Embryonic facial prominence (tissue), 1 donor: ENCODE results near the gene RNU1-3.
"Not testable (repeated sequence)": the region's sequence is repeated elsewhere in the genome, so short reads cannot be mapped to it uniquely, and the experiment has no call there.

ENCODE experiments used
- DNase-seq: peaks from one replicate; pipeline ENCODE4 v3.0.0-alpha.2; 2016; ENCODE audit errors: extremely low spot score

The RNU1-3 gene

DNA sequence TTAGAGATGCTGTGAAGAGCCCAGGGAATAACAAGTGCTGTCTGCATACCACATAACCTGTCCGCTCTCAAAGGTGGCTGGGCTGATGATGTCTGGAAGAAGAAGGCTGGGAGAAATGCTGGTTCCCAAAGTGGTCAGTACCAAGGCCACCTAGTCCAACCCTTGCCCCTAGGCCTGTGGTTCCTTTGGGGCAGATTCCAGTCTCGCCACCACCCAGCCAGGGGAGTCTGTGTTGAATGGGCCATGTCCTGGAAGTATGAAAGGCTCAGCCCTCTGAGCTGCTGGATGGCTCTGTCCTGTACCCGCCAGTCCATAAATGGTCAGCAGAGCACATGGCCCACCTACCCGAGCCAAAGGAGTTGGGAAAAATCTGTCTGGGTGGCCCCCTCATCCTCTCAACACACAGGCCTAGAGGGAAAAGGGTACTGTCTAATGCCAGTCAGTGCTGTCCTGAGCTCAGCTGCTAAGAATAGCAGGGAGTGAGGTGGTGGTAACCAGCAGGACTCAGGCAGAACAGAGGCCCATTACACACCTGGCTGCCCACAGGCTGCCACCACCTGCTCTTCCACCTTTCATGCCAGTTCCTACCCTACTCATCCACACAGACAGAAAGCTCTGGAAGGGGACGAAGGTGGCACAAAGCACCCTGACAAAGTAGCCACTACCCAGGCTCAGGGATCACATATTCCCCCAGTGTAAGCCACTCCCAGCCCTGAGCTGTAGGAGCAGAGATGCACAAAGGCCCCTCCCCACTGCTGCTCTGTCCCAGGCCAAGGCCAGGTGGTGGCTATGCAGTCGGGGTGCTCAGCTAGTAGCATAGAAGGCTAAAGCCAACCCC lies 28.6 kb downstream of the RNU1-3 start:
- not testable (repeated sequence) for DNase-seq

DNA sequence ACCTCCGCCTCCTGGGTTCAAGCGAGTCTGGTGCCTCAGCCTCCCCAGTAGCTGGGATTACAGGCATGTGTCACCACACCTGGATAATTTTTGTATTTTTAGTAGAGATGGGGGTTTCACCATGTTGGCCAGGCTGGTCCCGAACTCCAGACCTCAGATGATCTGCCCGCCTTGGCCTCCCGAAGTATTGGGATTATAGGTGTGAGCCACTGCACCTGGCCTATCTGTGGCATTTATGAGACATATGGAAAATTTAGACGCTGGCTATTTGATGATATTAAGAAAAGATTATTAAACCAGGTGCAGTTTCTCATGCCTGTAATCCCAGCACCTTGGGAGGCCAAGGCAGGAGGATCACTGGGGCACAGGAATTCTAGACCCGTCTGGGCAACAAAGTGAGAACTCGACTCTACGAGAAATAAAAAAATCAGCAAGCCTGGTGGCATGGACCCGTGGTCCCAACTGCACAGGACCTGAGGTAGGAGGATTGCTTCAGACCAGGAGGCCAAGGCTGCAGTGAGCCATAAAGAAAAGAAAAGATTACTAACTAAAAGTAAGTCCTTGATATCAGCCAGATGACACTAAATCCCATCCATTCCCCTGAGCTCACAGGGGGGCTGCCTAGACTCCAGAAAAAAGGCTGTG lies 30.1 kb downstream of the RNU1-3 start:
- DNase-seq: not testable (repeated sequence)

DNA sequence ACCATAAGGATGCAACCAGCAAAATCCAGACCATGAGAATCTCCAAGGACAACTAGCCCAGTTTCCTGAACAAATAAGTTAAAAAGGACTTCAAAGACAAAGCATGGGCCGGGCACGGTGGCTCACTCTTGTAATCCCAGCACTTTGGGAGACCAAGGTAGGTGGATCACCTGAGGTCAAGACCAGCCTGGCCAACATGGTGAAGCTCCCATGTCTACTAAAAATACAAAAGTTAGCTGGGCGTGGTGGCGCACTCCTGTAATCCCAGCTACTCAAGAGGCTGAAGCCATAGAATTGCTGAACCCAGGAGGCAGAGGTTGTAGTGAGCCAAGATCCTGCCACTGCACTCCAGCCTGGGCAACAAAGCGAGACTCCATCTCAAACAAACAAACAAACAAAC lies 30.8 kb downstream of the RNU1-3 start:
- not testable (repeated sequence) for DNase-seq

DNA sequence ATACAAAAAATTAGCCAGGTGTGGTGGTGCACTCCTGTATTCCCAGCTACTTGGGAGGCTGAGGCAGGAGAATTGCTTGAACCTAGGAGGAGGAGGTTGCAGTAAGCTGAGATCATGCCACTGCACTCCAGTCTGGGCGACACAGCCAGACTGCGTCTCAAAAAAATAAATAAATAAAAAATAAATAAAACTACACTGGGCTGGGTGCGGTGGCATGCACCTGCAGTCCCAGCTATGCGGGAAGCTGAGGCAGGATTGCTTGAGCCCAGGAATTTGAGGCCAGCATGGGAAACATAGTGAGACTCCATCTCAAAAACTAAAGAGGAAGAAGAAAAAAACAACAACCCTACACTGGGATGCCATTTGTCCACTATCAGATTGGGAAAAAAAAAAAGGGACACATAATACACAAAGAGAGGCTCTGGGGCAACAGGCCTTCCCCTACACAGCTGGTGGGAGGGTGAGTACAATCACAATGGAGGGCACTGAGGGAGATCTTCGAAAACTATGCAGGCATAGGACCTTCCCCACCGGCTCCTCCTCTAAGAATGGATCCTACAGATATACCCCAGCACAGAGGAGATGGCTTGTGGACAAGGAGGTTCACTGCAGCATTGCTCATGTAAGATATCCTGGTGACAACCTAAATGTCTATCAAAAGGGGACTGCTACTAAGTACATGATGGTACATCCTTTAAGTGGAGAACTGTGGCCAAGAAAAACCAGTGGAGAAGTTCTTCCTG lies 33.0 kb downstream of the RNU1-3 start:
- not testable (repeated sequence) for DNase-seq

DNA sequence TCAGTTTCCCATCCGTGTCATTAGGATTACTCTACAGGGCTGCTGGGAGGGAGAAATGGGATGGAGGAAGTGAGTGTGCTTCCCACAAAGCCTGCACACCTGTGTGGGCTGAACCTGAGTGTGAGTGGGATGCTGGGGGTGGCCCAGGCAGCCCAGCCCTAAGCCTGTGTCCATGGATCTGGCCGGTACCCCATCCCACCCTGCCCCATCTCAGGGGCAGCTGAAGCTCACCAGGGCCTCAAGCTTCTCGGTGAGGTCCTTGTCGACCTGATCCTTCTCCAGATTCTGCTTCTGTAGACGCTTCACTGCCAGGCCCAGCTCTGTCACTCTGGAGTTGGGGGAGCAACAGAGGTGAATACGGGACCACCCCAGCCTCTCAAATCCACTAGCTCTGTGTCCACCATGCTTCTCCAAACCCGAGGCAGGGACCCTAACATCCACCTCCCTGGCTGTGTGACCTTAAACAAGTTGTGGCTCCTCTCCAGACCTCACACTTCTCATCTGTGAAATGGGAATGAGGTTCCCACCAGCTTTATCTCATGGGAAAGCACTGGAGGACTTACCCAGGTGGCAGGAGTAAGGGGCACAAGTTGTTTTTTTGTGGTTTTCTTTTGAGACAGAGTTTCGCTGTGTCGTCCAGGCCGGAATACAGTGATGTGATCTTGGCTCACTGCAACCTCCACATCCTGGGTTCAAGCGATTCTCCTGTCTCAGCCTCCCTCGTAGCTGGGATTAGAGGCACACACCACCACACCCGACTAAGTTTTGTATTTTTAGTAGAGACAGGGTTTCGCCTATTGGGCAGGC lies 34.5 kb downstream of the RNU1-3 start:
- DNase-seq: not testable (repeated sequence)

DNA sequence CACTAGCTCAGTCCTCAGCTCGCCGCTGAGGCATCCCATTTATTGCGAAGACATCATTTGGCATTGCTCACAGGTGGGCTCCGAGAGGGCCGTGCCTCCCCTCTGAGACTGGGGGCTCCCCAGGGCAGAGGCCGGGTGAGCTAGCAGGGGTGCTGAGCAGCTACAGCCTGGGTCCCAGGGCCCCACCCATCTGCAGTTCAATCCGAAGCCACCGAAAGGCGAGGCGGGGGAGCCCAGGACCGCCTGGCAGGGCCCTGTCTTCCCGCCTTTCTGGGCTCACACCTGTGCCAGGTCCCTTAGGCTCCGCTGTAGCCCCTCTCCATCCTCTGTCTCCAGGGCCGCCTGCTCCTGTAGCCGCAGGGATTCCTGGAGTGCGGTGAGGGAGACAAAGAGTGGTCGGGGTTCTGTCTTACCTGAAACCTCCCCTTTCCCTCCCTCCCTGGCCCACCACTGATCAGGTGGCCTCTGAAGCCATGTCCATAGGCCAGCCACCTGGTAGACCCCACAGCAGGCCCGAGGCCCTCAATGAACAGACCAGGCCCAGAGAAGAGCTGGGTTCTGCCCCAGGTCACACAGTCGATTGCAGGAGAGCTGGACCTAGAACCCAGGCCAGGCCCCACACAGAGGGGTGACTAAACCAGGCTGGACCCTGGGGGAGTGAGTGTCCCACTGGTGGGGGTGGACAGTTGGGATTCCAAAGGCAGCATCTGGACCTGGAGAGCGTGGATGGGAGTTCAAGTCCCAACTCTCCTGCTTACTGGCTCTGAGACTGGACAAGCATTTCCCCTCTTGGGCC lies 35.3 kb downstream of the RNU1-3 start:
- DNase-seq: no peak

DNA sequence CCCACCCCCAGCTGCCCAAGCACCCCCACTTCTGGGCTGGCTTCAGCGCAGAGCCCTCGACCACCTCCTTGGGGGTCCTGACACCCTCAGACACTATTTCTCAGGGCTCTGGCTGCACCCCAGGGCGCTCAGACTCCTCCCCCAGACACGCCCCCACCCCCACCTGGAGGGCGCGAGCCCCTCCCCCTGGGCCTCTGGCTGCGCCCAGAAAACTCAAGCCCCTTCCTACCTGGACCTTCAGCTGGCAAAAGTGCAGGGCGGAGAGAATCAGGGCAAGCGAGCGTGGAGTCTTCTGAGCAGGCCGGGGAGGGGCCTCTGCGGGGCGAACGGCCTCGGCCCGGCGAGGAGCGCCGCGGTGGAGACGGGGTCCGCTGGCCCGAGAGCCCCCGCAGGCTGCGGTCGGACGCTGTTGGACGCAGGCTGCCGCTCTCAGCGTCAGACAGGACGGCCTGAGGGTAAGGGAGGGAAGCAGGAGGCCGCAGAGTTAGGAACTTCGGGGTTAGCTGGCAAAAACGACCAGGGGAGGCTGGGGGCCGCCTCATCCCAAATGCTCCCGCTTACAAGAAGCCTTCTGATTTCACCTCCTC lies 36.0 kb downstream of the RNU1-3 start:
- no peak for DNase-seq

DNA sequence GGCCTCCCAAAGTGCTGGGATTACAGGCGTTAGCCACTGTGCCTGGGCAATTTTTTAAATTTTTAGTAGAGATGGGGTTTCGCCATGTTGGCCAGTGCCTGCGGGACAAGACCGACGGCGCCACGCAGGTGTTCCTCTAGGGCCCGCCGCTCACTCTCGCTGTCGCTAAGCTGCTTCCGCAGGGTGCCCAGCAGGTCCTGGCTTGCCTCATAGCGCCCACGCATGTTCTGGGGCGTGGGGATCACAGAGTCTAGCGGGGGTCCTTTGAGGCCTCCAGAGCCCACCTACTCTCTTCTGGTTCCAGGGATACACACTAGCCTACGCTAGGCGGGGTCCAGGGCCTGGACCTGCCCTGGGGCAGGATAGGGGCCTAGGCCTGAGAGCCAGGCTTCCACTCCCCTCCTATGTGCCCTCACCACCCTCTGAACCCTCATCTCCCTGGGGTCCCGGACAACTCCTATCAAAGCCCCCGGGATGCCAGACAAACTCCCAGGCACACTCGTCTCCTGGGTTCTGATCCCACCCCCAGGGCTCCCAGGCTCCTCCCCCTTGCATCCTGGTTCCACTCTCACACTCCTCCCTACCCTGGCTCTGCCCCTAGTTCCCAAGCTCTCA lies 36.7 kb downstream of the RNU1-3 start:
- DNase-seq: not testable (repeated sequence)

DNA sequence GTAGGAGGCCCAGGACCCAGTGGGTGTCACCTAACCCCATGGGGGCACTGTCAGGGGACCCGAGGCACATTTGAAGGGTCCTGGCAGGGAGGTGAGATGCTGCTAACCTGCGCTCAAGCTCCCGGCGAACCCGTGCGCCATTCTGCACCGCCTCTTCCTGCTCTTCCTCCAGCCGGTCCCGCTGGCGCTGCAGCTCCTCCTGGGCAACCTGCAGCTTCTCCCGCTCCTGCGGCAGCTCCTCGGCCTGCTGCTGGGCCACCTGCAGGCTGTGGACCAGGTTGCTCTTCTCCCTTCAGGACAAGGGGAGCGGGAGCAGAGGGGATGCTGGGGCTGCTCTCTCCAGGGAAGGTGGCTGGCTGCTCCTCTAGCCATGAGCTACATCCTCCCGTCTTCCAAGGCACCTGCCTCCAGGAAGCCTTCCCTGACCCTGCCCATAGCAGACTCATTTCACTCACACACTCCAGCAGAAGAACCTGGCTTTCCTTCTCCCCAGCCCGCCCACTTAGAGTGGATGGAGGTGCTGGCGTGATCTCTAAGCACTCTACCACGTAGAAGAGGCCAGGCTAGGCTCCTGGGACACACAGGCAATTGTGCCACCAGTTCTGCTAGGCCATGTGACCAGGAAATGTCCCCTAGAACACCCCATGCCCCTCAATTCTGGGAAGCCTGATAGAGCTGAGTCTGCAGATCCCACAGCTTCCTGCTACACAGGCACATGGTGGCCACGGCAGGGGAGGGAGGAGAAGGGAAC lies 38.2 kb downstream of the RNU1-3 start:
- DNase-seq: no peak

DNA sequence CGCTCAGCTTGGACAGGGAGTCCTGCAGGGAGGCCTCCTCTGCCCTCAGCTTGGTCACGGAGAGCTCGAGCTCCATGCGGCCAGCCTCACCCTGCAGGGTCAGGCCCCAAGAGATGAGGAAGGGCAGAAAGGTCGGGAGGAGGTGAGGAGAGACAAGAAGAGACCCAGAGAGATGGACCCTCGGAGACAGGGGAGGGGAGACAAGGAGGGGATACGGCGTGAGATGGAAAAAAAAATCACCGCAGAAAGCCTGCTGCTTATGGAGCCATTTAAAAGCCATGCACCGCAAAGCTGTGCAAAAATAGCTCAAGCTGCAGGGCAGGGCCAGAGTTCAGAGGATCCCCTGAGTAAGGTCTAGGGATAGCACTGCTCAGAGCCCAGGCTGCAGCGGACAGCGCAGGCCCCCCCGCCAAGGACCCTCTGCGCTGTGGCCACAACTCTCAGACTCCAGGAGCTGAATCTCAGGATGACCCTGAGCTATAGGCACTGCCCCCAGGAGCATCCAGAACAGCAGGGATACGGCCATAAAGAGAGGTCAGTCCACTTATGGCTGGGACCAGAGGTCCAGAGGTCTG lies 40.3 kb downstream of the RNU1-3 start:
- not testable (repeated sequence) for DNase-seq

DNA sequence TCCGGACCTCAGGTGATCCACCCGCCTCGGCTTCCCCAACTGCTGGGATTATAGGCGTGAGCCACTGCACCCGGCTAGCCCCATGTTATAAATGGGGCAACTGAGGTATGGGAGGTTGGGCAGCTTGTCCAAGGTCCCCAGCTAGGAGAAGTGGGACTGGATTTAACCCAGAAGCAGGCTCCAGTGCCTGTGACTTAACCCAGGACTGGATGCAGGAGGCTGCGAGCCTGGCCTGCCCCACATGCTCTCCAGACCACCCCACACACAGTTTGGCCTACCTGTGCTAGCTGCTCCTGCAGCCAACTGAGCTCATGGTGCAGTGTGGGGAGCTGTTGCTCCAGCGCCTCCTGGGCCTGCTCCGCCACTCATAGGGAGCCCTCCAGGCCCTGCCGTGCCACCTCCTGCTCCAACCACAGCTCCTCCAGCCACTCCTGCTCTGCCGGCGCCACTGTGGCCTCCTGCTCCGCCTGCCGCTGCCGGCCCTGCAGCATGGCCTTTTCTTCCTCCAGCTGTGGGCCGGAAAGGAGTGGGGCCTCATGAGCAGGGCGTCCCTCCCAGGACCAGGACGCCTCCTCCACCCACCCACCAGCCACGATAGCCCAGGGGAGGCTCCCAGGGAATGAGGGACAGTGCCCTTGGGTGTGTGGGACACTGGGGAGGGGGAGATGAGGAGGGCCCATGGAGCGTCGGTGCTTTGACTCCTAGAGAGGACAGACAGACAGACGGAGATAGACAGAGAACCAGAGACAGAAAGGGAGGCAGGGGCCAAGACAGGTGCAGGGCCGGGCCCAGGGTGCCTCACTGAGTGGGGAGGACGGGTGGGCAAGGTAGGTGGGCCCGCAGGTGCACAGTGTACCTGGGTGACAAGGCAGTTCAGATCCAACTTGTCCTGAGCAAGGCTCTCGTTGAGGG lies 41.0 kb downstream of the RNU1-3 start:
- no peak for DNase-seq

DNA sequence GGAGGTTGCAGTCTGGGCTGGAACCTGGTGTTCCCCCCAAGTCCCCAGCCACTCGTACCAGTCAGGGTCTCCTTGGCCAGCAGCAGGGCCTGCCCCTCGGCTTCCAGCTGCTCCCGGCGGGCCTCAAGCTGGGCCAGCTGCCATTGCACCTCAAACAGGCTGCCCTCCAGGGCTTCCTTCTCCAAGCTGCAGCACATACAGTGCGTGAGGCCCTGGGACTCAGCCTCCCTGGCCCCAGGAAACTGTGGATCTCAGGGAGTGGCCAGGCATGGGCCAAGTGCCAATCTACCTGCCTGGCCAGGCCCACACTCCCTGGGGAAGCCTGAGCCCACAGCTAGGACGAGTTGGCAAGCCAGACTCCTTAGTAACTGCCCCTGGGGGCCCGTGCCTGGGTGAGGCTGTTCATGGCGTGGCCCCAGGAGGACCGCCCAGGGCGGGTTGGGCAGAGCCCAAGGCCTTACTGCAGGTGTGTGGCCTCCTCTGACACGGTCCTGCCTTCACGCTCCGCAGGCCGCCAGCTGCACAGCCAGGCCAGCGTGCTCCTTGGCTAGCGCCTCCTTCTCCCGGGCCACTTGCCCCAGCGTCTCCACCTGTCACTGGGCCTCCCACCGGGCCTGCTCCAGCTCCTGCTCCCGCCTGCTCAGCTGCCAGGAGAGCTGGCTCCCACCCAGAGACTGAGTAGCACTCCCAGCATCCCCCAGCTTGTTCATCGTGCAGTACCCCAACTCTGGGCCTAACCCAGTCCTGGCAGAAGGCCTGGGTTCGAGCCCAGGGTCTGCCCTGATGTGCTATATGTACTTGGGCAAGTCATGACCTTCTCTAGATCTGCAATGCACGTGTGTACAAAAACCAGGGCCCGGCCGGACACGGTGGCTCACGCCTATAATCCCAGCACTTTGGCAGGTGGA lies 42.7 kb downstream of the RNU1-3 start:
- DNase-seq: not testable (repeated sequence)

DNA sequence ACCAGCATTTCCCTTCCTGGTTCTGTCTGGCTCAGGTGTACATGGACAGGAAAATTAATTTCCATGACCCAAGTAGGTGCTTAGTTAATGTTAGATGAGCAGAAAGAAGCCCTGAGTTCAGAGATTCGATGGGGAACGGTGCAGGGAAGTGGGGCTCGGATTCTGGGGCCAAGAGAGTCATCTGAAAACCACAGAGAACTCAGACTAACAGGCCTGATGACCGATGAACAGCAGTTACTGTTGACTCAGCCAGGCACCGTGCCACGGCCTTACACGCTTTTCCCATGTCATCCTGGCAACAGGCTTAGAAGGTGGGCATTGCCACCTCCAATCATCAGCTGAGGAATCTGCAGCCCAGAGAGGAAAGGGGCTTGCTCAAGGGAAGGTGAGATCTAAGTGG lies 43.4 kb downstream of the RNU1-3 start:
- DNase-seq: not testable (repeated sequence)

DNA sequence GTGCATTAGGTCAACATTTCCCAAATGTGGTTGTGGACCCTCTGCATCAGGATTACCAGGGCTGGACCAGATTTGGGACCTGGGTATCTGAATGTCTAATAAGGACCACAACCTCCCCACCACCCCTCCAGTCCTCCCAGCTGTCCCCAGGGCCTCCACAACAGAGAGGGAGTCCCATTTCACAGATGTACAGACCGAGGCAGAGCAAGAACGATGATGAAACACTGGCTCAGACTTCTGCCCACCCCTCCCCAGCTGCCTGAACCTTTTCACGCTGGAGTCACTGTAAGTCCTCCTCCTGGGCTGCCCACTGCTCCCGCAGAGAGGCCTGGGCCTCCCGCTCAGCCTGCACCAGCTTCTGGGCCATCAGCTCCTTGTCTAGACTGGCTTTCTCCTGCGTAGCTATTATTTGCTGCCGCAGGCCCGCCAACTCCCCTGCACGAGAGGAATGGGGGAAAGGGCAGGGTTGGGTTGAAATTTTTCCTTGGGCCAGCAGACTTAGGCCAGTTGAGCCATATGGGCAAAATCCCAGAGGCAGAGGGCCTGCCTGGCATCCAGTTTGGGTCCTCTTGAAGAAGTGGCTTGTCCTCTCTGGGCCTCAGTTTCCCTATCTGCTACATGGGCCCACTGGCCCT lies 45.0 kb downstream of the RNU1-3 start:
- DNase-seq: not testable (repeated sequence)

DNA sequence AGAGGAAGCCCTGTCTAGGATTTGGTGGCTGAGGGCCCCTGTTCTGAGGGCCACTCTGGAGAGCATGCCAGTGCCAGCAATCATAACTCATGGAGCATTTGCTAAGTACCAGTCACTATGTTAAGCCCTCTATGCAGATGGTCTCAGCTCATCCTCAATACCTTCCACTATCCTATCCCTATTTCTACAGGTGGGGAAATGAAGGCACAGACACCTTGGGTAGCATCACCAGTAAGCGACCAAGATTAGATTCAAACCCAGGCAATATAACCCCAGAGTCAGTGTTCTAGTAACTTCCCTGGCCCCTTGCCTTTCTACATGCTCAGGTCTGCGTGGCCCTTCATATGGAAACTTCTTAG lies 45.5 kb downstream of the RNU1-3 start:
- no peak for DNase-seq

DNA sequence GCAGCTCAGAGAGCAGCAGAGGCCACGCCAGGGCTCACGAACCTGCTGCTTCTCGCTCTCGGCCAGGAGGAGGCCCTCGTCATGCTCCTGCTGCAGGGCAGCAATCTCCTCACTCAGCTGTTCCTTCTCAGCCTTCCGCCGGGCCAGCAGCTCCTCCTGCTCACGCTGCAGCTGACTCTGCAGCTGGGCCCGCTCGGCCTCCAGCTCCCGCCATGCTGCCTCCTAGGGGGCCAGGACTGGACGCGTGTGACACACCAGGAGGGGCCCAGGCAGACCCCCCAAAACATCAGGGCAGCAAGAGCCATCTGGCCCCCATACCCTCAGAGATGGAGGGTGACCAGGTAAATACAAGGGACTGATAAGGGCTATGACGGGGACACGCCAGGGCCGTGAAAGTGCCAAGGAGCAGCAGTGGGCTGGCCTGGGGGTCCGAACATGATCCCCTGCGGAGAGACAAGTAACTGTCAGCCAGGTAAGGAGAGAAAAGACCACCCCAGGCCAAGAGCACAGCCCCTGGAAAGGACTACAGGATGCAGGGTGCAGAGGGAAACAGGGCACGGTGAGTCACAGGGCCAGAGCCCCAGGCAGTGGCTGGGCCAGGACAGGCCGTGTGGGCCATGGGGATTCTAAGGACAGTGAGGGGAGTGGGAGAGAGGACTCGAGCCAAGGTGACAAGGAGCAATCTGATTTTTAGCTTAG lies 46.8 kb downstream of the RNU1-3 start:
- not testable (repeated sequence) for DNase-seq
